Transverse colon (tissue), 4 donors: ENCODE data around the gene RUFY4.

Experiments
- POLR2A ChIP-seq: fragments of 450-650 bp; IDR thresholded peaks from one replicate; pipeline ENCODE4 v1.6.1; 2016; ENCODE audit warnings: antibody characterized with exemption, mild to moderate bottlenecking, moderate library complexity
- POLR2AphosphoS5 ChIP-seq, 3 donors: sonication (generic); formaldehyde crosslinking; IDR thresholded peaks; one replicate each; pipeline ENCODE4 v1.6.1; 2016; ENCODE audit warnings: antibody characterized with exemption in 3 of 3
- TF ChIP-seq, protein P1 (sequence below), 5 experiments: fragments of 200-600 bp in 3 of 5; fragments of 450-650 bp in 2 of 5; sonication (generic) in 3 of 5; IDR thresholded peaks; 1 replicate in 2 of 5; 2 replicates in 3 of 5; pipeline ENCODE4 v1.5.1; 2016 to 2017; ENCODE audit warnings: antibody characterized with exemption in 5 of 5, inconsistent platforms in 3 of 5, mild to moderate bottlenecking in 2 of 5, moderate library complexity in 1 of 5

DNA sequence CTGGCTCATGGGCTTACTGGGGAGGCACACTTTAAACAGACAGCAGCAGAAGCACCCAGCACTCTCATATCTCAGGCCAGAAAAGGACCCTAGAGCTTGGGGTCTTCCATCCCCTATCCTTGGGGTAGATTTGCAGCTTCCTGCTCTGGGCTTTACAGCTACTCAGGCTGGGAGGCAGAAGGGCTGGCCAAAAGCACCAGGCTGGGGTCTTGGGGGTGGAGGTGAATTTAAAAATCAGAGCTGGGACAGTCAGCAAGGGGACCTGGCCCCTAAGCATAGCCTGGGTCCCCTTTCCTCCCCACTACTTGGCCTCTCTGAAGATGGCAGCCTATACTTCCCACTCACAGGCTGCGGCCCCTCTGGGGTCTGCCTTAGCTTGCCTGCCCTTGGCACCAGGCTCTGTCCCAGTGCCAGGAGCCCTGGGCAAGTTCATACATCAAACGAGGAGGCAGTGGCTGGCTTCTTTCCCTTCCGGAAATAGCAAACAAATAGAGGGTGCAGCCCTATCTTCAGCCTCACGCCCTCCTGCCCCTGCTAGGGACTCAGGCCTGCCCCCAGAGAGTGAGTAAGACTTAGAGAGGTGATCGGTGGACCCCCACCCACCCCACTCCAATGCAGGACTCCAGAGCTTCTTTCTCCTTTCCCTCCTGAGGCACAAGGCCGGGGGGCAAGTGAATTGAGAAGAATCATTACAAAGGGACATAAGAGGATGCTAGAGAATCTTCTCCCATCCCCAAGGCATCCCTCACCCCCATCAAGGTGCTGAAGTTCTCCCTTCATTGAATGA is 40.3 kb upstream of the RUFY4 start:
- TF ChIP-seq POLR2A (no peak), POLR2AphosphoS5 (IDR thresholded peaks at IDR 0.05) (no peak)
- TF ChIP-seq, protein P1, sequence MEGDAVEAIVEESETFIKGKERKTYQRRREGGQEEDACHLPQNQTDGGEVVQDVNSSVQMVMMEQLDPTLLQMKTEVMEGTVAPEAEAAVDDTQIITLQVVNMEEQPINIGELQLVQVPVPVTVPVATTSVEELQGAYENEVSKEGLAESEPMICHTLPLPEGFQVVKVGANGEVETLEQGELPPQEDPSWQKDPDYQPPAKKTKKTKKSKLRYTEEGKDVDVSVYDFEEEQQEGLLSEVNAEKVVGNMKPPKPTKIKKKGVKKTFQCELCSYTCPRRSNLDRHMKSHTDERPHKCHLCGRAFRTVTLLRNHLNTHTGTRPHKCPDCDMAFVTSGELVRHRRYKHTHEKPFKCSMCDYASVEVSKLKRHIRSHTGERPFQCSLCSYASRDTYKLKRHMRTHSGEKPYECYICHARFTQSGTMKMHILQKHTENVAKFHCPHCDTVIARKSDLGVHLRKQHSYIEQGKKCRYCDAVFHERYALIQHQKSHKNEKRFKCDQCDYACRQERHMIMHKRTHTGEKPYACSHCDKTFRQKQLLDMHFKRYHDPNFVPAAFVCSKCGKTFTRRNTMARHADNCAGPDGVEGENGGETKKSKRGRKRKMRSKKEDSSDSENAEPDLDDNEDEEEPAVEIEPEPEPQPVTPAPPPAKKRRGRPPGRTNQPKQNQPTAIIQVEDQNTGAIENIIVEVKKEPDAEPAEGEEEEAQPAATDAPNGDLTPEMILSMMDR (IDR thresholded peaks at IDR 0.05): no peak
